ENCODE data around the gene HOXD3.
A peak's percentile ranks its signal among the peaks of the same experiment; 100 is the strongest.

HOXD3 gene

DNA sequence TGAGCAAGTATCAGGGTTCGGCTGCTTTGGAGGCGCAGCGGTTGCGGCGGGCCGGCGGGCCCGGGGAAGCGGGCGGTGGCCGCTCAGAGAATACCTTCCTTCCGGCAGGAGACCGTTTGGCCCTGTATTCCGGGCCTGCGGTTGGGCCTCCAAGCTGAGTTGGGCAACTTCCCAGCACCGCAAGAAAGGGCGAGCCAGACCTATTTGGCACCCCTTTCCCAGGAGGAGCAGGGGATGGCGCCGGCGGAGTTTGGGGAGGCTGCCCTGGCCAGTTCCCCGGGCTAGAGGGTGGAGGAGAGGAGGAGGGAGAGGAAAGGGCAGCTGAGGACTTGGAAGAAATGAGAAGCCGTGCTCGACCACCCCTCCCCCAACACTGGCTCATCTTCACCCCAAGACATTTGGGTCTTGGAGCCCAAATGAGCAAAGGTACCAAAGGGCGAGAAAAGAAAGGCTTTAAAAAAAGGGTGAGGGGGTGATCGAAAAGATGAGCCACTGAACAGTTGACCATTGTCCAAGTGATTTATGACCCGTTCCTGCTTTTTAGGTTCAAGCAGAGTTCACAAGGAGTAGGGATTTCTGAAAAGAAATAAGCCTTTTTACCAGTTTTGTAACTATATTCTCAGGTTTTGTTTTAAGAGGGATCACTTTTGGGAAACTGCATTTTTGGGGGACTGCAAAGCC, 8.4 kb downstream of the HOXD3 start:
- no peak for DNase-seq

GRCh38 chr2:176166272-176166671, 9.2 kb downstream of the HOXD3 start:
- DNase-seq = no peak

- peak; percentile 17 for DNase-seq
Observed at GRCh38 chr2:176167398-176167797, 10.3 kb downstream of the HOXD3 start.

DNA sequence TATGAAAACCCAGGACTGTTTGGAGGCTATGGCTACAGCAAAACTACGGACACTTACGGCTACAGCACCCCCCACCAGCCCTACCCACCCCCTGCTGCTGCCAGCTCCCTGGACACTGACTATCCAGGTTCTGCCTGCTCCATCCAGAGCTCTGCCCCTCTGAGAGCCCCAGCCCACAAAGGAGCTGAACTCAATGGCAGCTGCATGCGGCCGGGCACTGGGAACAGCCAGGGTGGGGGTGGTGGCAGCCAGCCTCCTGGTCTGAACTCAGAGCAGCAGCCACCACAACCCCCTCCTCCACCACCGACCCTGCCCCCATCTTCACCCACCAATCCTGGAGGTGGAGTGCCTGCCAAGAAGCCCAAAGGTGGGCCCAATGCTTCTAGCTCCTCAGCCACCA, 12.1 kb downstream of the HOXD3 start:
- DNase-seq = no peak

DNA sequence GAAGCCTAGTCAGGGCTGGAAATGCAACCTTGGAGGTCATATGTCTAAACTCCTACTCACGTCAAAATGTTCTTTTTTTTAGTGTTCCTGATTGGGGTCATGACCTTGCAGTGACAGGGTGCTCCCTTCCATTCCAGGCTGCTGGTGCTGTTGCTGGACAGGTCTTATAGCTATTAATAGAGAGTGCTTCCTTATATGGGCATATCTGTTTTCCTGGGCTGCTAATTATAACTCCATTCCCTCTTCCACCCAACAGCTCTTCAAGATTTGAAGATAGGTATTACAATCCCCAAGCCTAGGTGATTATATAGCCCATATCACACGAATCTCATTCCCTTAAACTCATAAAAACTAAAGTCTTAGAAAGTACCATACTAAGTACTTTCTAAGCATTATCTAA, 12.6 kb downstream of the HOXD3 start:
- no peak for DNase-seq

DNA sequence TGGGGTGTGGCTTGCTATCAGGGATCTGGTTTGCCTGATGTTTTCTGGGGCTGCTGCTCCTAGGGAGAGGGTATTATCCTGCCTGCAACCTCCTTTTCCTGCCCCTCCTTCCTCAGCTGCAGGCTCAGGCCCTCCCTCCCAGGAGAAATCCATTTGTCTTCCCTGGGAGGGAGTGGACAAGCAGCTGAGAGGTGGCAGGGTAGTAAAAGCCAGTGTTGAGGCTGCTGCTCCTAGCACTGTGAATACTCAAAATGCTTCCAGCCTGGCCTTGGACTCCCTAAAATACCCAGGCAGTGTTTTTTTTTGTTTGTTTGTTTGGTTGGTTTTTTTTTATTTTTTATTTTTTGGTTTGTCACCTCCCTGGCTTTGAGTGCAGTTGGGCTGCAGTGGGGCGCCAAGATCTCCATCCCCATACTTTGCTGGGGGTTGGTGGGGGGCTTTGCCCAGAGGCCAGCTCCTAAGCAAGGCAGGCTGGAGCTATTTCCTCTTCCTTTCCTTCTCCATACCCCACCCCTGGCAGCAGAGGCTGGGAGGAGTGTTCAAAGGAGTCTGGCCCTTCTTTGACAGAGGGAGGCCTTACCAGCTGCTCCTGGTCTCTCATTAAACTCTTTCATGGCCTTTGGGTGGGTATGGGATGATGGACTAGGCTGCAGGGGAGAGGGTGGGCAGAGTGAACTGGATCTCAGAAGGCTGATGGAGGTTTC, 13.6 kb downstream of the HOXD3 start:
- no peak for DNase-seq

GRCh38 chr2:176171351-176172006, 14.4 kb downstream of the HOXD3 start:
- no peak for DNase-seq

- DNase-seq = no peak
Observed at GRCh38 chr2:176172007-176172894, 15.1 kb downstream of the HOXD3 start.

- no peak for DNase-seq
Observed at GRCh38 chr2:176172895-176173566, 15.9 kb downstream of the HOXD3 start.

DNA sequence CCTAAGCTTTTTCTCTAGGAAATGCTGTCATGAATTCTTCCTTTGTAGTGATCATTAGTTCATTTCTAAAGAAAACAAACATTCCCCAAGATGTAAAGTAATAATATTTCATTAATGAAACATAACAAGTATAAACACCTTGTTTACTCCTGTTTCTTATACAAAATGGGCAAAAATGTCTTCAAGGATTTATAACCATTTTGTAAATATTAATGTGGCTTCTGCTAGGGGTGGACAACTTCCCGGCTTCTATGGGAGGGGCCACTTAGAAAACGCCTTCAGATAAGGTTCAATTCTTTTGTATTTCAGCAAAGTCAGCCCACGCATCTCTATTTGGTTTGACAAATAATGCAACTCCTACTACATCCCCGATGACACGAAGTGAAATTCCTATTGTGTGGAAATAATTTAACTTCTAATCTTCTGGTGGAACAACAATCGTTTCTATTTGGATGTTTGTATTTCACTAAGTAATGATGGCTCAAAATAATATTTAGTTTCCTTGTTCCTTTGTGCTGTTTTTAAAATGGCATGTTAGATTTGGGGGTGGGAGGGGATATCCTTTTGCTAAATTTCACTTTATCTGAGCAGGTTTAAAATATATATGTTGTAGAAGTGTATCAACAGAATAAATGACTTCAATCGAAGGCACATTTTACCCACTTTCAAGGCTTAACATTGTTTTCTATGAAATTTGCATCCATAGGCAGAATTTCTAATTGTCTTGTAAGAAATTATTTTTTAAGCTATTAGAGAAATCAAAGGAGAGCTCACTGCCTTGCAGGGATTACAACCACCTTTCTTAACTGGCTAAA, 16.7 kb downstream of the HOXD3 start:
- no peak for DNase-seq

DNA sequence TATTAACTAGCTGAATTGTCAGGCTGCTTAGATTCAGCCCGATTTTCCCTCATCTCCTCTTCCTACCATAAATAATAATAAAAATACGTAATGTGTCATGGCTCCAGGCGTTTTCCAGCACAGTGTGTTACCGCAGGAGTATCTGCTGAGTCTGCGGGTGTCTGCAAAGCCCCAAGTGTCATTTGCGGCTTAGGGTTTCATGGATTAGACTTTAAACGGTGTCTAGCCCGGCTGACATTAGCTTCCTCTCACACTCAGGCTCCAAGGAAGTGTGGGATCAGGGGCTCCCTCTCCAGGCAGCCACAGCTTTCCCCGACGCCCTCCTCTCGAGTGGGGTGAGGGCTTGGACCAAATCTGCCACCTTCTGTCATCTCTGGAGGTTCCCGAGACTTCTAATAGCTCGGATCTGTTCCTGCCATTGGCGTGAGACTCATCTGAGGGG, 17.3 kb downstream of the HOXD3 start:
- no peak for DNase-seq

DNA sequence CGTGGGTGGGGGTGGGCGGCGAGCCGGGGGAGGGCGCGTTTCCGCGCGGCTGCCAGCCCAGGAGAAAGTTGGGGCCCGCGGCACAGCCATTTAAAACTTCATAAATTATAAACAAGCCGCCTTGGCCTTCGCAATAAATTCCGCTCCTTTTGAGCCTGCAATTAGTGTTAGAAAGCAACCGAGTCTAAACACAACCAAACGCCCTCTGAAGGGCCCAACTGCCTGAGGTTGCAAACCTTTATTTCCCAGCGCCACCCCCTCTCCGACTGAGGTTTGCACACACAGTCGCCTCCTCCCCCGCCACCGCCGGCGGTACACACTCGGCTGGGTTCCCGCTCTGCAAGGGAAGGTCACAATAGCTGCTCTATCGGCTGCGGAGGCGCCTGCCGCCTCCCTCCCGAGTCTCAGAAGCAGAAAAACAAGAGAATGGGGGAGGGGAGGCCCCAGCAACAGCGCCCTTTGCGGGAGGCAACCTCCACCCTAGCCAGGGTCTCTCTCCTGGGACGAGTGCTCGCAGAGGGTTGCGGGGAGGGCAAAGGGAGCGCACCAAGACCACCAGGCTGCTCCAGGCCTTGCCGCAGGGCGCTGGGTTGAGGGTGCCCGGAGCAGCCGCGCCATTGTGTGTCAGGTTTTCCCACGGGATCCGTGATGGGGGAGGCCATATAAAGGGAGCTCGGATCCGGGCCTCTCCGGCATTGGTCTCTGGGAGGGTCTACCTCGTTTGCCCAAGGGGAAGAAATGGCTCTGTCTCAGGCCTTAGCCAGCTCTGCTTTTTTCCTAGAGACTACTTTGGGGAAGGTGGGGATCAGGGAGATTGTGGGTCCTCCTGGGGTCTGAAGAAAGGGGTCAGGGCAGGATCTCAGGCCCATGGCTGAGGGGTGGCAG, 18.0 kb downstream of the HOXD3 start:
- no peak for DNase-seq

- DNase-seq = no peak
Observed at GRCh38 chr2:176175709-176176607, 18.9 kb downstream of the HOXD3 start.

- DNase-seq = no peak
Observed at GRCh38 chr2:176177580-176178037, 20.5 kb downstream of the HOXD3 start.

DNA sequence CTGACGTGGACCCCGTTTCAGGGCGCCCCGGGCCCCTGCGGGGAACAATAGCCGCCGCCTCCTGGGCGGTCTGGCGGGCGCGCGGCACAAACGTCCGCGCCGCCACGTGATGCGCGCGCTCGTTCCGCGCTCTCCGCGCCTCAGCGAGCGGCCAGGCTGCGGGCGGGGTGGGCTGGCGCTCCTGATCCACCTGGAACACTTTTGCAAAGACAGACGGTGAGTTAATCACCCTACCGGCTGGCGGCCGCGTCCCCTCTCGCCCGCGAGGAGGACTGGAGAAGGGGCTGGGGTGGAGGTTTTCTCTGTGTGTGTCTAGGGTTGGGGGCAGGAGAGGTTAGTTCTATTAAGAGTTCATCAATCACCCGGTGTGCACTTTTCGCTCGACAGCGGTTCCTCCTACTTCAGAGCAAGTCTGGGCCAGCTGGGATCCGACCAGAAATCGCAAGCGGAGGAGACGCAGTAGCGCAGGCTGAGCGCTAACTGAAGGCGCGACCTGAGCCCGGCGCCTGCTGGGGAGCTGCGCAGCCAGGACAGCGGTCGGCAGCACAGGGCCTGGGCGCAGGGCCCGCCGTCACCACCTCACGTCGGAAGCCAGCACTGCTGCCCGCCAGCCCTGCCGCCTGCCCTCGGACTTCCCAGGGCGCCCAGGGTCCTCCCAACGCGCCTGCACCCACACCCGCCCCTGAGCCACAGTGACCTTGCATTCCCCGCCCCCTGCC, 21.1 kb downstream of the HOXD3 start:
- DNase-seq = no peak

GRCh38 chr2:176178757-176179295, 21.7 kb downstream of the HOXD3 start:
- DNase-seq = no peak

GRCh38 chr2:176181551-176181950, 24.4 kb downstream of the HOXD3 start:
- no peak for DNase-seq

- DNase-seq = no peak
Observed at GRCh38 chr2:176182671-176183070, 25.6 kb downstream of the HOXD3 start.
